ENCODE data around the gene PHF14. TPM values are rescaled to one million over a fixed set of nuclear protein-coding genes. Genes with fewer than 3 reads are reported as not detected.

PHF14 gene
- total and polyA plus RNA-seq, 2 experiments from 2014 or later: 72.0 to 87.9 TPM

DNA sequence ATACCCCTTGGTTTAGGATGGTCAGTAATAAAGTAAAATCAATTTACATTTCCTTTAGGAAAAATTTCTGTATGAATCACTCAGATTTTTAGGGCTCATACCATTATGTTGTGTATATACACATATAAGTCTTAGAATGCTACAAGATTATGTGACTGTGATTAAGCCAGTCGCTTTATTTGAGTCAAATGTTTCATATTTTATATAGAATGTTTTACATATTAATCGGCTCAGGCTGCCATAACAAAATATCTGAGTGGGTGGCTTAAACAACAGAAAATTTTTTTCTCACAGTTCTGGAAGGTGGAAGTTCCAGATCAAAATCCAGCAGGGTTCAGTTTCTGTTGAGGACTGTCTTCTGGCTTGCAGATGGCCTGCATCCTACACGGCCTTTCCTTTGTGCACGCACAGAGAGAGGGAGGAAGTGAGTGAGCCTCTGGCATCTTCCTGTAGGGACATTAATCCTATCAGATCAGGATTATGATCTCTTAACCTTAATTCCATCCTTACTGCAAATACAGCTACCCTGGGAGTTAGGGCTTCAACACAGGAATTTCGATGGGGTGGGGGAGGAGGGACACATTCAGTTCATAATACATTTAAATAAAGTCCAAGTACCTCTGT is 198.0 kb downstream of the PHF14 start:
- H3K79me2 ChIP-seq (replicated peaks; ENCODE audit: insufficient read depth): no peaks in the 10 kb centered on the region
- Mint-ChIP-seq H3K9me3 (no peaks in the 10 kb centered on the region), H3K4me1 (no peaks in the 10 kb centered on the region), H3K27ac (no peak overlapping the region), H3K36me3 (ENCODE audit: low read depth) (no peaks in the 10 kb centered on the region), H3K4me3 (no peak overlapping the region), H3K27me3 (ENCODE audit: insufficient read depth, low read depth, poor library complexity) (no peaks in the 10 kb centered on the region)
- H3K27ac ChIP-seq (ENCODE audit: low read depth): no peak overlapping the region
- H3K4me2 ChIP-seq: no peak overlapping the region
- no peaks in the 10 kb centered on the region for H3K27me3 ChIP-seq (ENCODE audit: insufficient read depth)
- no peaks in the 10 kb centered on the region for H3K4me1 ChIP-seq (ENCODE audit: insufficient read depth)
- no peaks in the 10 kb centered on the region for H4K20me1 ChIP-seq (replicated peaks; ENCODE audit: insufficient read depth)
- no peaks in the 10 kb centered on the region for H3F3A ChIP-seq (replicated peaks; ENCODE audit: low read depth)
- DNase-seq (ENCODE audit: low spot score): no peak
- H3K9me2 ChIP-seq (ENCODE audit: insufficient read depth): no peaks in the 10 kb centered on the region
- no peak for ATAC-seq
- no peak overlapping the region for H2AFZ ChIP-seq
- TF ChIP-seq ZNF331 (CRISPR knock-in tag; IDR thresholded peaks at IDR 0.05; ENCODE audit: low read depth) (no peak), EZH2 (IDR thresholded peaks at IDR 0.05; ENCODE audit: low read depth, unreplicated experiment) (no peak), EZH2phosphoT487 (IDR thresholded peaks at IDR 0.05; ENCODE audit: unreplicated experiment) (no peak), ZNF114 (CRISPR knock-in tag; IDR thresholded peaks at IDR 0.05) (no peak)
- TF ChIP-seq, protein P1, sequence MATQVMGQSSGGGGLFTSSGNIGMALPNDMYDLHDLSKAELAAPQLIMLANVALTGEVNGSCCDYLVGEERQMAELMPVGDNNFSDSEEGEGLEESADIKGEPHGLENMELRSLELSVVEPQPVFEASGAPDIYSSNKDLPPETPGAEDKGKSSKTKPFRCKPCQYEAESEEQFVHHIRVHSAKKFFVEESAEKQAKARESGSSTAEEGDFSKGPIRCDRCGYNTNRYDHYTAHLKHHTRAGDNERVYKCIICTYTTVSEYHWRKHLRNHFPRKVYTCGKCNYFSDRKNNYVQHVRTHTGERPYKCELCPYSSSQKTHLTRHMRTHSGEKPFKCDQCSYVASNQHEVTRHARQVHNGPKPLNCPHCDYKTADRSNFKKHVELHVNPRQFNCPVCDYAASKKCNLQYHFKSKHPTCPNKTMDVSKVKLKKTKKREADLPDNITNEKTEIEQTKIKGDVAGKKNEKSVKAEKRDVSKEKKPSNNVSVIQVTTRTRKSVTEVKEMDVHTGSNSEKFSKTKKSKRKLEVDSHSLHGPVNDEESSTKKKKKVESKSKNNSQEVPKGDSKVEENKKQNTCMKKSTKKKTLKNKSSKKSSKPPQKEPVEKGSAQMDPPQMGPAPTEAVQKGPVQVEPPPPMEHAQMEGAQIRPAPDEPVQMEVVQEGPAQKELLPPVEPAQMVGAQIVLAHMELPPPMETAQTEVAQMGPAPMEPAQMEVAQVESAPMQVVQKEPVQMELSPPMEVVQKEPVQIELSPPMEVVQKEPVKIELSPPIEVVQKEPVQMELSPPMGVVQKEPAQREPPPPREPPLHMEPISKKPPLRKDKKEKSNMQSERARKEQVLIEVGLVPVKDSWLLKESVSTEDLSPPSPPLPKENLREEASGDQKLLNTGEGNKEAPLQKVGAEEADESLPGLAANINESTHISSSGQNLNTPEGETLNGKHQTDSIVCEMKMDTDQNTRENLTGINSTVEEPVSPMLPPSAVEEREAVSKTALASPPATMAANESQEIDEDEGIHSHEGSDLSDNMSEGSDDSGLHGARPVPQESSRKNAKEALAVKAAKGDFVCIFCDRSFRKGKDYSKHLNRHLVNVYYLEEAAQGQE (IDR thresholded peaks at IDR 0.05; ENCODE audit: unreplicated experiment): no peak
- H3K4me3 ChIP-seq: no peak overlapping the region
- no peaks in the 10 kb centered on the region for H3K36me3 ChIP-seq (ENCODE audit: insufficient read depth)

DNA sequence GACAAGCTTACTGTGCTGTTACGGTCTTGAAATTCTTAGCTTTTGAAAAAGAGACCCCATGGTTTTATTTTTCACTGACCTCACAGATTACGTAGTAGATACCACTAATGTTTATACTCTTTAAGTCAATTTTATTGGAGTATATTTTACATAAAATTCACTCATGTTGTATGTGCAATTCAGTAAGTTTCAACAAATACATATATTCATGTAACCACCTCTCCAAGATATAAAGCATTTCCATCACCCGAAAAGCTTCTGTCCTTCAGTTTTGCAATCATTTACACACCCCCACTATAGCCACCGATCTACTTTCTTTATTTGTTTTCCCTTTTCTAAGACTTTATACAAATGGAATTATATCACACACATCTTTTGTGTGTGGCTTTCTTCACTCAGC is 199.2 kb downstream of the PHF14 start:
- Histone ChIP-seq H3K36me3 (ENCODE audit: insufficient read depth) (no peaks in the 10 kb centered on the region), H3K27ac (ENCODE audit: low read depth) (no peak overlapping the region), H3K4me3 (no peak overlapping the region), H3K79me2 (replicated peaks; ENCODE audit: insufficient read depth) (no peaks in the 10 kb centered on the region), H4K20me1 (replicated peaks; ENCODE audit: insufficient read depth) (no peaks in the 10 kb centered on the region), H3K4me2 (no peak overlapping the region), H3K4me1 (ENCODE audit: insufficient read depth) (no peaks in the 10 kb centered on the region), H3K27me3 (ENCODE audit: insufficient read depth) (peaks cover 3% of the 10 kb centered on the region; the same call in 1 of the 2 replicates), H3F3A (replicated peaks; ENCODE audit: low read depth) (no peaks in the 10 kb centered on the region), H3K9me2 (ENCODE audit: insufficient read depth) (no peaks in the 10 kb centered on the region), H2AFZ (no peak overlapping the region)
- H3K9me3 Mint-ChIP-seq: no peaks in the 10 kb centered on the region
- no peaks in the 10 kb centered on the region for H3K4me1 Mint-ChIP-seq
- no peaks in the 10 kb centered on the region for H3K36me3 Mint-ChIP-seq (ENCODE audit: low read depth)
- H3K27ac Mint-ChIP-seq: no peak overlapping the region
- TF ChIP-seq, protein P1 (IDR thresholded peaks at IDR 0.05; ENCODE audit: unreplicated experiment): no peak
- TF ChIP-seq EZH2phosphoT487 (IDR thresholded peaks at IDR 0.05; ENCODE audit: unreplicated experiment): no peak
- TF ChIP-seq CREB1 (CRISPR knock-in tag; IDR thresholded peaks at IDR 0.05; ENCODE audit: low read depth): no peak
- no peak for DNase-seq (ENCODE audit: low spot score)
- no peaks in the 10 kb centered on the region for H3K27me3 Mint-ChIP-seq (ENCODE audit: insufficient read depth, low read depth, poor library complexity)
- ATAC-seq: no peak
- no peak overlapping the region for H3K4me3 Mint-ChIP-seq
